CD4-positive, alpha-beta T cell (primary cell): ENCODE results near the gene SLC34A1. TPM values are rescaled to one million over a fixed set of nuclear protein-coding genes. Genes with fewer than 3 reads are reported as not detected.

Source experiments
- ATAC-seq: fragments of 200-7000 bp; cut with Tn5 transposase; one replicate; pipeline ENCODE4 v1.10.0; 2022; ENCODE audit warnings: mild to moderate bottlenecking; ENCODE audit not compliant: poor library complexity
- CTCF ChIA-PET: fragments of 350-600 bp; sonication (Branson Sonifier 250); formaldehyde crosslinking; loops from one replicate; lab custom pipeline; 2021; ENCODE audit warnings: antibody characterized with exemption, inconsistent platforms; lab: Charles Lee
- POLR2A ChIA-PET: fragments of 350-600 bp; sonication (Branson Sonifier 250); formaldehyde crosslinking; loops from one replicate; lab custom pipeline; 2021; ENCODE audit warnings: antibody characterized with exemption, inconsistent platforms; lab: Charles Lee
- DNase-seq, 14 experiments: peaks; one replicate each; pipeline ENCODE4 v3.0.0-alpha.2; 2013 to 2020; ENCODE audit warnings: mixed read lengths in 2 of 14
- H3K27ac ChIP-seq, 2 donors: one replicate each; pipeline versions ENCODE4 v1.5.1 to v1.7.0; 2013; ENCODE audit warnings: low read length in 2 of 2, low read depth in 1 of 2, mild to moderate bottlenecking in 1 of 2
- H3K27me3 ChIP-seq, 2 experiments: 1 replicate in 1 of 2; 2 replicates in 1 of 2; pipeline versions ENCODE4 v1.6.1 to v1.7.0; 2013; ENCODE audit warnings: low read length in 2 of 2, control low read depth in 1 of 2, mild to moderate bottlenecking in 1 of 2, moderate library complexity in 1 of 2; ENCODE audit not compliant: insufficient read depth in 2 of 2, control insufficient read depth in 1 of 2
- H3K36me3 ChIP-seq: one replicate; pipeline ENCODE4 v1.6.1; 2013; ENCODE audit warnings: low read length, control low read depth; ENCODE audit not compliant: insufficient read depth
- H3K4me1 ChIP-seq: one replicate; pipeline ENCODE4 v1.6.1; 2013; ENCODE audit warnings: low read length, control low read depth; ENCODE audit not compliant: insufficient read depth
- H3K4me3 ChIP-seq: one replicate; pipeline ENCODE4 v1.5.1; 2013; ENCODE audit warnings: mild to moderate bottlenecking, low read length, moderate library complexity
- H3K9me3 ChIP-seq, 2 experiments: 1 replicate in 1 of 2; 2 replicates in 1 of 2; pipeline versions ENCODE4 v1.6.1 to v1.7.0; 2013; ENCODE audit warnings: low read length in 2 of 2, mild to moderate bottlenecking in 2 of 2, control low read depth in 1 of 2, moderate library complexity in 1 of 2; ENCODE audit not compliant: control insufficient read depth in 1 of 2, insufficient read depth in 1 of 2
- H3K27ac Mint-ChIP-seq: one replicate; pipeline ENCODE4 v1.8.0; 2020; ENCODE audit warnings: mixed read lengths
- H3K27me3 Mint-ChIP-seq: one replicate; pipeline ENCODE4 v1.8.0; 2021; ENCODE audit warnings: mixed read lengths
- H3K36me3 Mint-ChIP-seq: one replicate; pipeline ENCODE4 v1.8.0; 2021; ENCODE audit warnings: low read depth, mixed read lengths
- H3K4me1 Mint-ChIP-seq: one replicate; pipeline ENCODE4 v1.8.0; 2021; ENCODE audit warnings: low read depth, mixed read lengths
- H3K4me3 Mint-ChIP-seq: one replicate; pipeline ENCODE4 v1.8.0; 2020; ENCODE audit warnings: mild to moderate bottlenecking, mixed read lengths
- H3K9me3 Mint-ChIP-seq: one replicate; pipeline ENCODE4 v1.8.0; 2020; ENCODE audit warnings: mixed read lengths
- CTCF ChIP-seq: fragments of 200-600 bp; IDR thresholded peaks from one replicate; pipeline ENCODE4 v1.8.0; 2022; ENCODE audit warnings: antibody characterized with exemption, mild to moderate bottlenecking
- intact Hi-C, 2 experiments: fragments of 100-400 bp; cut with DNase I in 1 of 2; cut with micrococcal nuclease in 1 of 2; formaldehyde crosslinking; loops; one replicate each; pipeline versions ENCODE4 v1.15.1 to v1.9.0; 2023 to 2025; cut with DNase I, micrococcal nuclease
- total RNA-seq, 174 experiments: library from RNA in 2 of 174; stranded (reverse) in 2 of 174; gene quantifications; one replicate each; pipeline ENCODE4 v1.2.3 and lab custom pipeline; 2021 to 2026

The SLC34A1 gene
- total RNA-seq, 2 experiments from 2014 or later: not detected

DNA sequence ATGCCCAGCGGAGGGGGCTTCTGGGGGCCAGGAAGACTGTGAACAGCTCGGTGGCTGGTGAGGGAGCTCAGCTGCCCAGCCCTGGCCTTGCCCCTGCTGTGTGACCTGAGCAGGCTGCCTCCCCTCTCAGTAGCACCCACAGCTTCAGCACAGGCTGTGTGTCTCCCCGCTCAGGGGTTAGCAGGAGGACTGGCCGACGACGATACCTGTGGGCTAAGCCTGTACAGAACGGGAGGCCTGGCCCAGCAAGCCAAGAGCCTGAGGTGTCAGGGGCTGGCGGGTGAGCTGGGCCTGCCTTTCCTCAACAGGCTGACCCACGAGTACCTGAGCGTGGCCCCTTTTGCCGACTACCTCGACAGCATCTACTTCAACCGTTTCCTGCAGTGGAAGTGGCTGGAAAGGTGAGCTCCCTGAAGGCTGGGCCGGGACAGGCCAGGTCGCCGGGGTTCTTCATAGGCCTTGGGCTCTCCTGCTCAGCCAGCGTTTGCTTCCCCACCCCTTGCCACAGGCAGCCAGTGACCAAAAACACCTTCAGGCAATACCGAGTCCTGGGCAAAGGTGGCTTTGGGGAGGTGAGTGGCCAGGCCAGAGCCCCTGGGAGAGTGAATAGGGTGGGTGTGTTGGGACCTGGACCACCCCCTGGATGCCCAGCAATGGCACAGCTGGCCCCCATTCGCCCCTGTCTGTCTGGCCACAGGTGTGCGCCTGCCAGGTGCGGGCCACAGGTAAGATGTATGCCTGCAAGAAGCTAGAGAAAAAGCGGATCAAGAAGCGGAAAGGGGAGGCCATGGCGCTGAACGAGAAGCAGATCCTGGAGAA, 48.8 kb downstream of the SLC34A1 start:
- Histone ChIP-seq H3K4me1 (peaks cover 100% of the 10 kb centered on the region), H3K27ac (peak overlapping the region; percentile 87 to 92), H3K27me3 (no peaks in the 10 kb centered on the region), H3K4me3 (peak overlapping the region; percentile 65), H3K9me3 (no peaks in the 10 kb centered on the region), H3K36me3 (peaks cover 86% of the 10 kb centered on the region)
- Mint-ChIP-seq H3K27ac (peak overlapping the region; percentile 93), H3K9me3 (no peaks in the 10 kb centered on the region), H3K4me3 (peak overlapping the region; percentile 70), H3K4me1 (peaks cover 76% of the 10 kb centered on the region), H3K36me3 (peaks cover 89% of the 10 kb centered on the region), H3K27me3 (no peaks in the 10 kb centered on the region)
- ATAC-seq (no peak), DNase-seq (peak in 1 of 14 experiments; percentile 17)
- CTCF ChIA-PET: interaction anchor here (2.4 to 9.3 kb wide), 2 partner anchors 22 to 29 kb away, joined by 16 to 82 read pairs; no protein-coding TSS in a partner anchor
- POLR2A ChIA-PET: interaction anchor here (0.9 to 12.6 kb wide), 5 partner anchors 10 to 1953 kb away, joined by 3 to 661 read pairs (median 204); partner anchors contain the start of genes F12 and PRR7
- TF ChIP-seq CTCF: no peak
- intact Hi-C loops: no loop called here

DNA sequence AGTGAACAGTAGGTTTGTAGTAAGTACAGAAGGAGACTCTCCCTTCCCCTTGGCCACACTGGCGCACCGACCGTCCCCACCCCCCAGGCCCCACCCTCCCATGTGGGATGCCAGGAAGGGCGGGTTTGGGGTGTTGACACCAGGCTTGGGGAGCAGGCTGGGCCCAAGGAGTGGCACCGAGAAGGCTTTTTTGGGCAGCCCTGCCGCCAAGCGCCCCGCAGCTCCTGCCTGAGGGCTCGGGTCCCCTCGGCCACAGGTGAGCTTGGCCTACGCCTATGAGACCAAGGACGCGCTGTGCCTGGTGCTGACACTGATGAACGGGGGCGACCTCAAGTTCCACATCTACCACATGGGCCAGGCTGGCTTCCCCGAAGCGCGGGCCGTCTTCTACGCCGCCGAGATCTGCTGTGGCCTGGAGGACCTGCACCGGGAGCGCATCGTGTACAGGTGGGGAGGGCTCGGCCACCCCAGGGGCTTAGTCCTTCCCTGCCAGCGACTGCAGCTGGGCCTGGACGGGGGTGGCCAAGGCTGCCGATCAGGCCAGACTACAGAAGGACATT, 49.5 kb downstream of the SLC34A1 start:
- POLR2A ChIA-PET: interaction anchor here (0.7 to 12.6 kb wide), 7 partner anchors 8 to 44 kb away, joined by 3 to 661 read pairs (median 15); partner anchors contain the start of genes F12, GRK6 and PRR7
- peak overlapping the region; percentile 87 to 92 for H3K27ac ChIP-seq
- Mint-ChIP-seq H3K4me3 (peak overlapping the region; percentile 86), H3K4me1 (peaks cover 80% of the 10 kb centered on the region), H3K9me3 (no peaks in the 10 kb centered on the region), H3K36me3 (peaks cover 94% of the 10 kb centered on the region), H3K27ac (peak overlapping the region; percentile 93), H3K27me3 (no peaks in the 10 kb centered on the region)
- peaks cover 87% of the 10 kb centered on the region for H3K36me3 ChIP-seq
- no peak for TF ChIP-seq CTCF
- DNase-seq (peak in 1 of 14 experiments; percentile 26), ATAC-seq (no peak)
- CTCF ChIA-PET: interaction anchor here (1.3 to 9.3 kb wide), 3 partner anchors 21 to 43 kb away, joined by 4 to 82 read pairs (median 16); no protein-coding TSS in a partner anchor
- intact Hi-C loops: no loop called here
- H3K4me1 ChIP-seq: peaks cover 100% of the 10 kb centered on the region
- H3K4me3 ChIP-seq: no peak overlapping the region
- H3K9me3 ChIP-seq: no peaks in the 10 kb centered on the region
- H3K27me3 ChIP-seq: no peaks in the 10 kb centered on the region

DNA sequence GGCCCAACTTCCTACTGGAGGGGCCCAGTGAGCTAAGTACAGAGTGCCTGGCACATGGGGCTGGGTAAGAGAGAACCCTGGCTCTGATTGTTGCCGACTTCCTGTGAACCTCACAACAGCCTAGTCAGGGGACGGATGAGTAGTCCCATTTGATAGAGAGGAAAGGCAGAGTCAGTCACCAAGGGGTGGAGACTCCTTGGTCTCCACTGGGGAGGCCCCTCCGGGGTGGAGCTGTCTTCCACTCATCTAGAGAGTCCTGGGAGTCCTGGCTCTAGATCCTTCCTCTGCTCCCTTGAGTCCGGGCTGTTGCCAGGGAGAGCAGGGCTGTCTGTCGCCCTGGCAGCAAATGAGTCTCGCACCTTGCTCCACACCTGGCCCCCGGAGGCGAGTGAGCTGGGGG, 50.2 kb downstream of the SLC34A1 start:
- H3K36me3 ChIP-seq: peaks cover 90% of the 10 kb centered on the region
- Mint-ChIP-seq H3K36me3 (peaks cover 94% of the 10 kb centered on the region), H3K27ac (peak overlapping the region; percentile 93), H3K4me3 (peak overlapping the region; percentile 86), H3K27me3 (no peaks in the 10 kb centered on the region), H3K4me1 (peaks cover 80% of the 10 kb centered on the region), H3K9me3 (no peaks in the 10 kb centered on the region)
- no peak overlapping the region for H3K4me3 ChIP-seq
- CTCF ChIA-PET: interaction anchor here (1.3 to 2.4 kb wide), 2 partner anchors 31 to 44 kb away, joined by 4 to 16 read pairs; no protein-coding TSS in a partner anchor
- H3K4me1 ChIP-seq: peaks cover 100% of the 10 kb centered on the region
- no peaks in the 10 kb centered on the region for H3K27me3 ChIP-seq
- POLR2A ChIA-PET: interaction anchor here (0.7 to 12.6 kb wide), 5 partner anchors 8 to 29 kb away, joined by 3 to 661 read pairs (median 6); partner anchors contain the start of genes F12, GRK6 and PRR7
- no peaks in the 10 kb centered on the region for H3K9me3 ChIP-seq
- DNase-seq: peak in 9 of 14 experiments; percentile 31 to 72 (median 52)
- ATAC-seq: peak; percentile 48
- peak overlapping the region; percentile 87 to 92 for H3K27ac ChIP-seq
- intact Hi-C loops: no loop called here
- no peak for TF ChIP-seq CTCF
